ENCODE results near the gene PSG1. TPM values are rescaled to one million over a fixed set of nuclear protein-coding genes. Genes with fewer than 3 reads are reported as not detected.
A peak's percentile ranks its signal among the peaks of the same experiment; 100 is the strongest.
"Not testable (repeated sequence)": the region's sequence is repeated elsewhere in the genome, so short reads cannot be mapped to it uniquely, and the experiment has no call there.

The PSG1 gene
- total RNA-seq, 1 donor from 2014 or later: not detected

DNA sequence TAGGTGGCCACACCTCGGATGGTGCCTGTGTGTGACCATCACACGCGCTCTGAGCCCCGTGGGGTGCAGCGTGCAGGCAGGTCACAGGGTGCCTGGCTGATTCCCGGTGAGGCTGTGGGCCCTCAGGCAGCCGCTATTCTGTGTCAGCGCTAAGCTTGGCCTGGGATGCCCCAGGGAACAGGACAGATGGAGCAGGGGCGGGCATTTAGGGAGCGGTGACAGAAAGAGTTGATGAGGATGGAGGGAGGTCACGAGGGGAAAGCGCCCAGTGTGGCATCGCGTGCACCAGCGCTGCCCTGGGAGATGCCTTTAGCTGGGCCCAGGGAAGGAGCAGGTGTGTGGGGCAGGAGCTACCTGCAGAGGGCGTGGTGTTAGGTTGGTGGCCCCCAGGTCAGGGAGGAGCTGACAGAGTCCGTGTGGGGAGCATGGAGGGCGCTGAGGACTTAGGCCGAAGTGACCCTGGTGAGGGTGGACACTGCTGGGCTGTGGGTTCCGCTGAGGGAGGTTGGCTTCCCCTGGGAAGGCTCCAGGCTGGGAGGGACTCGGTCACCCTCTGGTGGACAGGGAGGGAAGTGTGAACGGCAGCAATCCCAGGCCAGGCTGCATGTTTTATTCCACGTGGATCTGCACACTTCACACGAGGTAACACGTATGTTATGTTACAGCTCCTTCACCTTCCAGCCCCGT lies 39.7 kb upstream of the PSG1 start:
- not testable (repeated sequence) for H3K36me3 ChIP-seq (ENCODE audit: control insufficient read depth, insufficient read depth, low read length); H3K4me3 ChIP-seq (ENCODE audit: low read depth, low read length); DNase-seq (ENCODE audit: low read depth); H3K27me3 ChIP-seq (ENCODE audit: control insufficient read depth, insufficient read depth, low read length)
- TF ChIP-seq, protein P1, sequence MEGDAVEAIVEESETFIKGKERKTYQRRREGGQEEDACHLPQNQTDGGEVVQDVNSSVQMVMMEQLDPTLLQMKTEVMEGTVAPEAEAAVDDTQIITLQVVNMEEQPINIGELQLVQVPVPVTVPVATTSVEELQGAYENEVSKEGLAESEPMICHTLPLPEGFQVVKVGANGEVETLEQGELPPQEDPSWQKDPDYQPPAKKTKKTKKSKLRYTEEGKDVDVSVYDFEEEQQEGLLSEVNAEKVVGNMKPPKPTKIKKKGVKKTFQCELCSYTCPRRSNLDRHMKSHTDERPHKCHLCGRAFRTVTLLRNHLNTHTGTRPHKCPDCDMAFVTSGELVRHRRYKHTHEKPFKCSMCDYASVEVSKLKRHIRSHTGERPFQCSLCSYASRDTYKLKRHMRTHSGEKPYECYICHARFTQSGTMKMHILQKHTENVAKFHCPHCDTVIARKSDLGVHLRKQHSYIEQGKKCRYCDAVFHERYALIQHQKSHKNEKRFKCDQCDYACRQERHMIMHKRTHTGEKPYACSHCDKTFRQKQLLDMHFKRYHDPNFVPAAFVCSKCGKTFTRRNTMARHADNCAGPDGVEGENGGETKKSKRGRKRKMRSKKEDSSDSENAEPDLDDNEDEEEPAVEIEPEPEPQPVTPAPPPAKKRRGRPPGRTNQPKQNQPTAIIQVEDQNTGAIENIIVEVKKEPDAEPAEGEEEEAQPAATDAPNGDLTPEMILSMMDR (IDR thresholded peaks at IDR 0.05; ENCODE audit: insufficient read depth, low read length, poor library complexity, severe bottlenecking): peak; percentile 16

DNA sequence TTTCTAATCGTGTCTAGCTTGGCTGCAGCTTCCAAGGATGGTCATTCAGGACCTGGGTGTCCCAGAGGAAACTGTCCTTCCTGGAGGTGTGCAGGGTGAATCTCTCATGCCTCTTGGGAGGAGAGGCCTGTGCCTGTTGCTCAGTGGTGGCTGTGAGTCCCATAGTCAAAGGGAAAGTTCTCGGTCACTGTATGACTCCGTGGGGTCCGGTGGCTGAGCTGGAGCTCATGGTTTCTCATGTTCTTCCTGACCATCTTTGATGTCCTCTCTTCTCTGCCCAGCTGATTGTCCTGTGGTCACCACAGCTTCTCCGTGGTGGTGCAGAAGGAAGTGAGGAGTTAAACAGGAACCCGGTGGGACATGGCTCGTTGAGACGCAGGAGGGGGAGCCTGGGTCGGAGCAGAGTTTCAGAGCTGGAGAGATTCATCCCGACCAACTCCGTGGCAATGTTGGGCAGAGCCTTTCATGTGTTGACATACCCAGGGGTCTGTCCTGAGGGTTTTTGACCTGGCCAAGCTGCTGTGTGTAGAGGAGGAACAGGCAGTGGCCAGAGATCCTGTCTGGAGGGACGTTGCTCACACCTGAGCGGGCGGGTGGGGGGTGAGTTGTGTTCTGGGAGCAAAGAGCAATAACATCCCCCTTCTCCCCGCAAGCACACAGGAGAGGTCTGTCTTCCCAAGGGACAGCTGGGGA lies 39.0 kb upstream of the PSG1 start:
- DNase-seq (ENCODE audit: low read depth); H3K4me3 ChIP-seq (ENCODE audit: low read depth, low read length); H3K27me3 ChIP-seq (ENCODE audit: control insufficient read depth, insufficient read depth, low read length); H3K36me3 ChIP-seq (ENCODE audit: control insufficient read depth, insufficient read depth, low read length): not testable (repeated sequence)

DNA sequence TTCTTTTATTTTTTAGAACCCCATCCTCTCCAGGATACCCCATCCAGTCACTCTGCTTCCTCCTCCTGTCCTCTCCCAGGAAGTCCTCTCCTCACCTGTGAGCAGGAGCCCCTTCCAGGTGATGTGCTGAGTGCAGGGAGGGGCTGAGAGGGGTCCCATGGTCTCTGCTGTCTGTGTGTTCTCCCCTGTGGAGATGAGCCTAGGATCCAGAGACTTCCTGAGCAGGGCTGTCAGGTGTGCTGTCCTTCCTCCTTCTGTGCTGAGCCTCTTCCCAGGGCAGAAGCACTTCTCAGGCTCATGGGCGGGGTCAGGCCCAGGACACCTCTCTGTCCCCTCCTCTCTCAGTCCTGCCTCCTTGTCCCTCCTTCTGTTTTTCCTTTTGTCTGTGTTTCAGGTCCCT lies 38.1 kb upstream of the PSG1 start, which contains the start of gene PSG6:
Gene PSG6, minus strand, starts transcription at position 261 of the 400 bp plus-strand sequence. Its CDS starts 102 bp downstream, at position 159.
- H3K4me3 ChIP-seq (ENCODE audit: low read depth, low read length); H3K27me3 ChIP-seq (ENCODE audit: control insufficient read depth, insufficient read depth, low read length); DNase-seq (ENCODE audit: low read depth); H3K36me3 ChIP-seq (ENCODE audit: control insufficient read depth, insufficient read depth, low read length): not testable (repeated sequence)

DNA sequence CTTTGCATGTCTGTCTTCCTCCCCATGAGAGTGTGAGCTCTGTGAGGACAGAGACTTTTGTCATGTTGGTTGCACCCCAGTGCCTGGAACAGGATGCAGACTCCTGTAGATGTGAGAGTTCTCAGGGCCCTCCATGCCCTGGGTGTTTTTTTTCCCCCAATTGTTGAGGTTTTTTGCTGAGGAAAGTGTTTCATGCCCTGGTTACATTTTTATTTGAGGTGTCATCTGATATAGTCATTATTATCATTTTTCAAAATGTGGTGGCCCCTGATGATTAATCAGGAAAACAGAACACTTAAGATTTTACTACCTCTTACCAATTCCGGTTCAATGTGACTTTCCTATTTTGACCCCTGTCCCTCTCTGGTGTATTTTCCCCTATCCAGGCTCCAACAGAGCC lies 37.4 kb upstream of the PSG1 start:
- H3K4me3 ChIP-seq (ENCODE audit: low read depth, low read length); H3K36me3 ChIP-seq (ENCODE audit: control insufficient read depth, insufficient read depth, low read length); DNase-seq (ENCODE audit: low read depth); H3K27me3 ChIP-seq (ENCODE audit: control insufficient read depth, insufficient read depth, low read length): not testable (repeated sequence)

DNA sequence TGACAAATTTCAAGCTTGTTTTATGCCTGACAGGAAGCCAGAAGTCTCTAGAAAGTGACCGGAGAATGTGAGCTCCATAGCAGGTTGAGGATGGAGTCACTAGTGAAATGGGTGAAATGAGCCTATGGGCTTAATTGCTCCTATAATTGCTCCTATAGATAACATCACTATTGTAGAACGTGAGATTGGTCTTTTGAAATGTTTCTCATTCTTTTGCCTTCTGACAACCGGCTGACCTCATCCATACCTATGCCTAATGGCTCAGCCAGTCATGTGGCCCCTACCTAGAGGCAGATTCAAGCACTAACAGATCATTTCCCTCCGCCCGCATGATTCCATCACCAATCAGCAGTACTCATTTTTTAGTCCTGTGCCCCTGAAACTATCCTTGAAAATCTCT lies 34.0 kb upstream of the PSG1 start:
- not testable (repeated sequence) for H3K4me3 ChIP-seq (ENCODE audit: low read depth, low read length); H3K27me3 ChIP-seq (ENCODE audit: control insufficient read depth, insufficient read depth, low read length); H3K36me3 ChIP-seq (ENCODE audit: control insufficient read depth, insufficient read depth, low read length); DNase-seq (ENCODE audit: low read depth)

DNA sequence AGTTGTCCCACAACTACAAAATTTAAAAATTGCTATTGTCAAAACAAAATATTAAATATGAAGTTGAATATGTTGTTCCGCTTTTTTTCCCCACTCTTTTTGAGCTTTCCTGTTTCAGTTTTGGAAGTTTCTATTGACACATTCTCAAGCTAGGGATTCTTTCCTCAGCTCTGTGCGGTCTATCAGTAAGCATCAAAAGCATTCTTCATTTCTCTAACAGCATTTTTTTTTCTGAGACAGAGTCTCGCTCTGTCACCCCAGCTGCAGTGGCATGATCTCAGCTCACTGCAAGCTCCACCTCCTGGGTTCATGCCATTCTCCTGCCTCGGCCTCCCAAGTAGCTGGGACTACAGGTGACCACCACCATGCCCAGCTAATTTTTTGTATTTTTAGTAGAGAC lies 33.4 kb upstream of the PSG1 start:
- not testable (repeated sequence) for DNase-seq (ENCODE audit: low read depth); H3K27me3 ChIP-seq (ENCODE audit: control insufficient read depth, insufficient read depth, low read length)

DNA sequence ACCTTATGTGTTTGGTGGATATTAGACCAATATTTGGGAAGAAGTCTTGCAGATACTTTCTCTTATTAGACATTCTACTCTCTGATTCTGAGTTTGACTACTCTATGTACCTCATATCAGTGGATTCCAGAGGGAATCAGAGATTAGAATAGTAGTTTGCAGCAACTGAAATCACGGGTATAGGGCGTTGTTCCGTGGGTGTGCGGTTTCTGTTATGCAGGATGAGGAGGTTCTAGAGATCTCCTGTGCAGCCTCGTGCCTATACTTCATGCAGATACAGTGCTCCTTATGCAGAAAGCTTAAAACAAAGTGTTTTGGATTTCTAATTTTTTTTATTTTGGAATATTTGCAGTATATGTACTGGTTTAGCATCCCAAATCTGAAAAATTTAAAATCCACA lies 32.2 kb upstream of the PSG1 start:
- H3K36me3 ChIP-seq (ENCODE audit: control insufficient read depth, insufficient read depth, low read length); H3K4me3 ChIP-seq (ENCODE audit: low read depth, low read length): not testable (repeated sequence)

More for the DNA sequence above, 33.4 kb upstream of the PSG1 start:
- H3K4me3 ChIP-seq (ENCODE audit: low read depth, low read length); H3K36me3 ChIP-seq (ENCODE audit: control insufficient read depth, insufficient read depth, low read length): not testable (repeated sequence)

DNA sequence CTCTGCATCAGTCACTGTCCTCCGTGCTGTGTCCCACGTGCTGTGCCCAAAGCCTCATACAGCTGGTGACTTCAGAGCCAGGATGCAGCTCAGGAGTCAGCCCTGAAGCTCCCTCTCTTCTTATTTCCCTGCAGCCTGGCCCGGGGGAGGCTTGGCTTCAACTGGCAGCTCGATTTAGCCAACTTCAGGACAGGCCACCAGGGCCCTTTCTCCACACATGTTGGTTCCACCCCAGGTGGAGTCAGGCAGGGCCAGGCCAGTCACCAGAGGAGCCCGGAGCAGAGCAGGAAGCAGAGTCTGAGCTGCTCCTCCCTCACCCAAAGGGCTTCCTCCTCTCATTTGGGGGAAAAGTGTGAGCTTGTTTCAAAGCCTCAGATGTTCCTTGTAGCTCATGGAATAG lies 26.6 kb upstream of the PSG1 start:
- H3K27me3 ChIP-seq (ENCODE audit: control insufficient read depth, insufficient read depth, low read length); H3K36me3 ChIP-seq (ENCODE audit: control insufficient read depth, insufficient read depth, low read length); H3K4me3 ChIP-seq (ENCODE audit: low read depth, low read length); DNase-seq (ENCODE audit: low read depth): not testable (repeated sequence)

More for the DNA sequence above, 32.2 kb upstream of the PSG1 start:
- DNase-seq (ENCODE audit: low read depth); H3K27me3 ChIP-seq (ENCODE audit: control insufficient read depth, insufficient read depth, low read length): not testable (repeated sequence)

DNA sequence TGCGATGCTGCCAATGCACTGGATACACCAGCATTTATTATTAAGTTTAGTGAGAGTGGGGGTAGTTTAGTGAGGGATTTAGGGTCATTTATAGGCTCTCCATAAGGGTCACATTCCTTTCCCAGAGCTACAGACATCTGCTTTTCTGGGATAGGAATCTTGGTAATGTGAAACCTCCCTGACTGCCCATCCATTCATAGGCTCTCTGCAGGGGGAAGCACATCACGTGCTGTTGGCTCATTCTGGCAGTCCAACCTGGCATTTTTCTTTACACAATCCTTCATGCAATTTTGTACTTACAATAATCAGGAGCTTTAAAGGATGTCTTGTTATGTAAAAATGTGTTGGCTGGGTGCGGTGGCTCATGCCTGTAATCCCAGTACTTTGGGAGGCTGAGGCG lies 21.0 kb upstream of the PSG1 start:
- not testable (repeated sequence) for H3K4me3 ChIP-seq (ENCODE audit: low read depth, low read length); H3K27me3 ChIP-seq (ENCODE audit: control insufficient read depth, insufficient read depth, low read length); DNase-seq (ENCODE audit: low read depth); H3K36me3 ChIP-seq (ENCODE audit: control insufficient read depth, insufficient read depth, low read length)

DNA sequence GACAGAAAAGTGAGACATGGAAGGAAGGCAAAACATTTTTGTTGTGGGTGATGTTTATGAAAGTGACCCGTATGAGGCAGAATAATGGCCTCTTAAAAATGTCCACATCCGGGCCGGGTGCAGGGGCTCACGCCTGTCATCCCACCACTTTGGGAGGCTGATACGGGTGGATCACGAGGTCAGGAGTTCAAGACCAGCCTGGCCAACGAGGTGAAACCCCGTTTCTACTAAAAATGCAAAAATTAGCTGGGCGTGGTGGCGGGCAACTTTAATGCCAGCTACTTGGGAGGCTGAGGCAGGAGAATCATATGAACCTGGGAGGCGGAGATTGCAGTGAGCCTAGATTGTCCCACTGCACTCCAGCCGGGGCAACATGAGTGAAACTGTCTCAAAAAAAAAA lies 20.2 kb upstream of the PSG1 start:
- DNase-seq (ENCODE audit: low read depth); H3K4me3 ChIP-seq (ENCODE audit: low read depth, low read length); H3K36me3 ChIP-seq (ENCODE audit: control insufficient read depth, insufficient read depth, low read length); H3K27me3 ChIP-seq (ENCODE audit: control insufficient read depth, insufficient read depth, low read length): not testable (repeated sequence)

DNA sequence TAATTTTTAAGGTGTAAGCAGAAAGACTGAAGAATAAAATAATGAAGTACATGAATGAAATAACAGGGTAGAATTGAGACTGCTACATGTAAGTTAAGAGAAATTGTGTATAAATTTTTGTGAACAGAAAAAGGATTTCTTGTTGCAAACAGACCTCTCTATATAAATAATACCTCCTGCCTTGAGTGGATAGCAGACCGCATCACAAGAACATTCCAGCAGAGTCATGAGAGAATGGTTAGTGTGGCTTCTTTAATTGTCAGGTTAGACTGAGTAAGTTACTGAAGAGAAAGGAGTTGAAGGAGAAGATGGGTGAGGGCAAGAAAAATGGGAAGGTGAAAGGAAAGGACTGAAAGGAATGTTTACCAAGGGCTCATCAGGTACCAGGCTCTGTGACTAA lies 19.6 kb upstream of the PSG1 start:
- not testable (repeated sequence) for H3K27me3 ChIP-seq (ENCODE audit: control insufficient read depth, insufficient read depth, low read length); H3K36me3 ChIP-seq (ENCODE audit: control insufficient read depth, insufficient read depth, low read length); DNase-seq (ENCODE audit: low read depth); H3K4me3 ChIP-seq (ENCODE audit: low read depth, low read length)

DNA sequence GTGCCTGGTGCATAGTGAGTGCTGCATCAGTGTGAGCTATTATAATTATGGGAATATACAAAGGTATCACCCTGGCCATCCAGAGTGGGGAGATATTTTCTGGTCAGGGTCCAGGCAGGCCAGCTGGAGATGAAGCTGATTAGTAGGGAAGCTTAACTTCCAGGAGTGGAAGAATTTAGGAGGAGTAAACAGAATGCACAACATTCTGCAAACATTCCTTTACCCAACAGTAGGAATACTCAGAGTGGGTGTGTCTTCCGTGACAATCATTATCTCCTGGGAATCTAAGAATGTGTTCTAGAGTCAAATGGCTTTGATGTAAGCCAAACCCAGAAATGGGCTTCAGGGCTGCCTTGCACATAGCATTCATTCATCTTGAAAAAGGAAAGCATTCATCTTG lies 19.1 kb upstream of the PSG1 start:
- not testable (repeated sequence) for H3K4me3 ChIP-seq (ENCODE audit: low read depth, low read length); H3K27me3 ChIP-seq (ENCODE audit: control insufficient read depth, insufficient read depth, low read length); DNase-seq (ENCODE audit: low read depth); H3K36me3 ChIP-seq (ENCODE audit: control insufficient read depth, insufficient read depth, low read length)

DNA sequence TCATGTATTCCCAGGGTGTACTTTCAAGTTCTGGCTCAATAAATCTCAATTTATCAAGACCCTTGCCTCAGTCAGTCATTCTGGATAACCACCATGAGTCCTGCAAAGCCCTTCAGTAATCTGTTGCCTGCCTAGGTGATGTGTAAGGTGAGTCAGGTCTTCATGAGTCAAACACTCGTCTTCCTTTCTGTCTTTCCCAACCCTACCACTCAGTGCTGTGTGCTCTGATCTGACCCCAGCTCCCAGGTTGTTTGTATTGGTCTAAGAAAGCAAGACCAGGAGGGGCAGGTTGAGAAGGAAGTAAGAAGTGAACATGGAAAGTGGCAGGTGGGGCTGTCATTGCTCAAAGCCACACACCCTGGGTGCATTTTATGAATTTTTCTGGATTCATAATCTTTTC lies 18.2 kb upstream of the PSG1 start:
- not testable (repeated sequence) for H3K4me3 ChIP-seq (ENCODE audit: low read depth, low read length); H3K36me3 ChIP-seq (ENCODE audit: control insufficient read depth, insufficient read depth, low read length); DNase-seq (ENCODE audit: low read depth); H3K27me3 ChIP-seq (ENCODE audit: control insufficient read depth, insufficient read depth, low read length)

DNA sequence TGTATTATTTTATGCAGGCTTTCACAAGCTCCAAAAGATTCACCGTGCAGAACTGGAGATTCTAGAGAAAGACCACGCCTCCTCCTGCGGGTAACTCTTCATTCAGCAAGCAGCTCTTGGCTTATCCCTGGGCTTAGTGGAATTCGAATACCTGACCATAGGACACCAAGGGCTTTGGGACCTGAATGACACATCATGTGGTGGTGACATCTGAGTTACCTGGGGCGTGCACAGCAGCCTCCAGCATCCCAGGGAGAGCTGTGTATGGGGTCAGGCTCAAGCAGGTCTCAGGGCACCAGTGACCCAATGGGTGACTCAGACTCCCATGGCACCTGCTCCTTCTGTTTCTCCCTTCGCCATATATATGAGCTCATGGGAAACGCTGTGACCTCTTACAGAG lies 10.9 kb upstream of the PSG1 start:
- H3K27me3 ChIP-seq (ENCODE audit: control insufficient read depth, insufficient read depth, low read length); H3K4me3 ChIP-seq (ENCODE audit: low read depth, low read length); H3K36me3 ChIP-seq (ENCODE audit: control insufficient read depth, insufficient read depth, low read length); DNase-seq (ENCODE audit: low read depth): not testable (repeated sequence)
